GM18511 (cell line): ENCODE results near the gene PYGL.

Experiments used
- ATAC-seq: cut with Tn5 transposase; IDR thresholded peaks from one replicate; pipeline ENCODE4 v1.9.1; 2021; ENCODE audit warnings: mild to moderate bottlenecking, moderate library complexity; ENCODE audit not compliant: unreplicated experiment

PYGL gene

GRCh38 chr14:50882932-50883826 is 61.1 kb downstream of the PYGL start:
- no peak for ATAC-seq

GRCh38 chr14:50875359-50876070 is 68.8 kb downstream of the PYGL start:
- ATAC-seq: peak; percentile 92

- ATAC-seq: no peak
Measured at GRCh38 chr14:50874757-50875156, 69.5 kb downstream of the PYGL start.

- no peak for ATAC-seq
Measured at GRCh38 chr14:50871914-50872732, 72.2 kb downstream of the PYGL start, which contains the start of gene ABHD12B. Gene ABHD12B (plus strand): TSS chr14:50872053. CDS start chr14:50872175, 122 bp downstream.

GRCh38 chr14:50871228-50871627 is 73.1 kb downstream of the PYGL start:
- ATAC-seq: no peak

GRCh38 chr14:50865391-50866076 is 78.7 kb downstream of the PYGL start:
- no peak for ATAC-seq

GRCh38 chr14:50864946-50865345 is 79.3 kb downstream of the PYGL start:
- no peak for ATAC-seq

- no peak for ATAC-seq
Measured at GRCh38 chr14:50864237-50864636, 80.0 kb downstream of the PYGL start.

- no peak for ATAC-seq
Measured at GRCh38 chr14:50862036-50862570, 82.2 kb downstream of the PYGL start.

- ATAC-seq: peak; percentile 56
Measured at GRCh38 chr14:50860478-50861086, 83.7 kb downstream of the PYGL start.

GRCh38 chr14:50859296-50859624 is 85.0 kb downstream of the PYGL start:
- peak; percentile 26 for ATAC-seq

GRCh38 chr14:50856660-50857059 is 87.6 kb downstream of the PYGL start:
- no peak for ATAC-seq

- ATAC-seq: no peak
Measured at GRCh38 chr14:50855558-50855957, 88.7 kb downstream of the PYGL start.
